GM23338 (cell line): ENCODE measurements around the gene CHRNA7. TPM values are rescaled to one million over a fixed set of nuclear protein-coding genes. Genes with fewer than 3 reads are reported as not detected.

Source experiments
- EZH2phosphoT487 ChIP-seq: fragments of 200-600 bp; sonication (generic); IDR thresholded peaks from one replicate; pipeline ENCODE4 v1.8.1; 2018; ENCODE audit warnings: antibody characterized with exemption; ENCODE audit not compliant: unreplicated experiment
- polyA plus RNA-seq: library from polyadenylated mRNA; unstranded; fragments of >200 nt; fragmentation: Nextera tagmentation; extraction: Ambion mirVana; gene quantifications from 2 replicates; pipeline ENCODE4 v1.2.1, GENCODE V29; 2016
- total RNA-seq: library from RNA; depleted of rRNA; stranded (reverse); fragments of >200 nt; shearing (Covaris generic); gene quantifications from 2 replicates; pipeline ENCODE4 v1.2.3, GENCODE V29; 2014
- TF ChIP-seq, protein P1 (sequence below): fragments of 250-450 bp; sonication (Bioruptor Pico); IDR thresholded peaks from 2 replicates; pipeline ENCODE4 v1.5.0; 2020; ENCODE audit warnings: mild to moderate bottlenecking, moderate library complexity
- TF ChIP-seq, protein P2 (sequence below): IDR thresholded peaks from one replicate; pipeline ENCODE4 v1.6.1; 2018; ENCODE audit warnings: antibody characterized with exemption; ENCODE audit not compliant: unreplicated experiment
- TF ChIP-seq, protein P3 (sequence below), 2 experiments: fragments of 200-600 bp in 1 of 2; sonication (generic) in 1 of 2; conservative IDR thresholded peaks; 2 replicates each; pipeline versions ENCODE4 v1.5.1 to v1.6.1; 2016 to 2017; ENCODE audit warnings: antibody characterized with exemption in 2 of 2, low read depth in 2 of 2, mild to moderate bottlenecking in 2 of 2, moderate library complexity in 1 of 2
- TF ChIP-seq, protein P4 (sequence below): IDR thresholded peaks from 2 replicates; pipeline ENCODE4 v1.6.1; 2016; ENCODE audit warnings: antibody characterized with exemption

The CHRNA7 gene
- total and polyA plus RNA-seq, 2 experiments from 2014 or later = 4.6 to 8.2 TPM

DNA sequence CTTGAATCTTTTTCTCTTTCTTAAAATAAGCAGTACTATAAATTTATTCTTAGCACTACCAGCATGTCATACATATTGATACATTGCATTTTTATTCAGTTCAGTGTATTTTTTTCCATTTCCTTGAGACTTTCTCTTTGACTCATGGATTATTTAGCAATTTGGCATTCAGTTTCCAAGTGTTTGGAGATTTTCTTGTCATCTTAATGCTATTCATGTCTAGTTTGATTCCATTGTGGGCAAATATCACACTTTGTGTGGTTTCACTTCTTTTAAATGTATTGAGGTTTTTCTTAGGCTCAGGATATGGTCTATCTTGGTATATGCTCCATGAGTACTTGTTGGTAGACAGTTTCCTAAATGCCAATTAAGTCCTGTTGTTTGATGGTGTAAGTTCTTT is 99.5 kb downstream of the CHRNA7 start (continued):
- TF ChIP-seq, protein P1, sequence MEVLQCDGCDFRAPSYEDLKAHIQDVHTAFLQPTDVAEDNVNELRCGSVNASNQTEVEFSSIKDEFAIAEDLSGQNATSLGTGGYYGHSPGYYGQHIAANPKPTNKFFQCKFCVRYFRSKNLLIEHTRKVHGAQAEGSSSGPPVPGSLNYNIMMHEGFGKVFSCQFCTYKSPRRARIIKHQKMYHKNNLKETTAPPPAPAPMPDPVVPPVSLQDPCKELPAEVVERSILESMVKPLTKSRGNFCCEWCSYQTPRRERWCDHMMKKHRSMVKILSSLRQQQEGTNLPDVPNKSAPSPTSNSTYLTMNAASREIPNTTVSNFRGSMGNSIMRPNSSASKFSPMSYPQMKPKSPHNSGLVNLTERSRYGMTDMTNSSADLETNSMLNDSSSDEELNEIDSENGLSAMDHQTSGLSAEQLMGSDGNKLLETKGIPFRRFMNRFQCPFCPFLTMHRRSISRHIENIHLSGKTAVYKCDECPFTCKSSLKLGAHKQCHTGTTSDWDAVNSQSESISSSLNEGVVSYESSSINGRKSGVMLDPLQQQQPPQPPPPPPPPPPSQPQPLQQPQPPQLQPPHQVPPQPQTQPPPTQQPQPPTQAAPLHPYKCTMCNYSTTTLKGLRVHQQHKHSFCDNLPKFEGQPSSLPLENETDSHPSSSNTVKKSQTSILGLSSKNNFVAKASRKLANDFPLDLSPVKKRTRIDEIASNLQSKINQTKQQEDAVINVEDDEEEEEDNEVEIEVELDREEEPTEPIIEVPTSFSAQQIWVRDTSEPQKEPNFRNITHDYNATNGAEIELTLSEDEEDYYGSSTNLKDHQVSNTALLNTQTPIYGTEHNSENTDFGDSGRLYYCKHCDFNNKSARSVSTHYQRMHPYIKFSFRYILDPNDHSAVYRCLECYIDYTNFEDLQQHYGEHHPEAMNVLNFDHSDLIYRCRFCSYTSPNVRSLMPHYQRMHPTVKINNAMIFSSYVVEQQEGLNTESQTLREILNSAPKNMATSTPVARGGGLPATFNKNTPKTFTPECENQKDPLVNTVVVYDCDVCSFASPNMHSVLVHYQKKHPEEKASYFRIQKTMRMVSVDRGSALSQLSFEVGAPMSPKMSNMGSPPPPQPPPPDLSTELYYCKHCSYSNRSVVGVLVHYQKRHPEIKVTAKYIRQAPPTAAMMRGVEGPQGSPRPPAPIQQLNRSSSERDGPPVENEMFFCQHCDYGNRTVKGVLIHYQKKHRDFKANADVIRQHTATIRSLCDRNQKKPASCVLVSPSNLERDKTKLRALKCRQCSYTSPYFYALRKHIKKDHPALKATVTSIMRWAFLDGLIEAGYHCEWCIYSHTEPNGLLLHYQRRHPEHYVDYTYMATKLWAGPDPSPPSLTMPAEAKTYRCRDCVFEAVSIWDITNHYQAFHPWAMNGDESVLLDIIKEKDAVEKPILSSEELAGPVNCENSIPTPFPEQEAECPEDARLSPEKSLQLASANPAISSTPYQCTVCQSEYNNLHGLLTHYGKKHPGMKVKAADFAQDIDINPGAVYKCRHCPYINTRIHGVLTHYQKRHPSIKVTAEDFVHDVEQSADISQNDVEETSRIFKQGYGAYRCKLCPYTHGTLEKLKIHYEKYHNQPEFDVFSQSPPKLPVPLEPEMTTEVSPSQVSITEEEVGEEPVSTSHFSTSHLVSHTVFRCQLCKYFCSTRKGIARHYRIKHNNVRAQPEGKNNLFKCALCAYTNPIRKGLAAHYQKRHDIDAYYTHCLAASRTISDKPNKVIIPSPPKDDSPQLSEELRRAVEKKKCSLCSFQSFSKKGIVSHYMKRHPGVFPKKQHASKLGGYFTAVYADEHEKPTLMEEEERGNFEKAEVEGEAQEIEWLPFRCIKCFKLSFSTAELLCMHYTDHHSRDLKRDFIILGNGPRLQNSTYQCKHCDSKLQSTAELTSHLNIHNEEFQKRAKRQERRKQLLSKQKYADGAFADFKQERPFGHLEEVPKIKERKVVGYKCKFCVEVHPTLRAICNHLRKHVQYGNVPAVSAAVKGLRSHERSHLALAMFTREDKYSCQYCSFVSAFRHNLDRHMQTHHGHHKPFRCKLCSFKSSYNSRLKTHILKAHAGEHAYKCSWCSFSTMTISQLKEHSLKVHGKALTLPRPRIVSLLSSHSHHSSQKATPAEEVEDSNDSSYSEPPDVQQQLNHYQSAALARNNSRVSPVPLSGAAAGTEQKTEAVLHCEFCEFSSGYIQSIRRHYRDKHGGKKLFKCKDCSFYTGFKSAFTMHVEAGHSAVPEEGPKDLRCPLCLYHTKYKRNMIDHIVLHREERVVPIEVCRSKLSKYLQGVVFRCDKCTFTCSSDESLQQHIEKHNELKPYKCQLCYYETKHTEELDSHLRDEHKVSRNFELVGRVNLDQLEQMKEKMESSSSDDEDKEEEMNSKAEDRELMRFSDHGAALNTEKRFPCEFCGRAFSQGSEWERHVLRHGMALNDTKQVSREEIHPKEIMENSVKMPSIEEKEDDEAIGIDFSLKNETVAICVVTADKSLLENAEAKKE (CRISPR knock-in tag) = no peak
- TF ChIP-seq, protein P2, sequence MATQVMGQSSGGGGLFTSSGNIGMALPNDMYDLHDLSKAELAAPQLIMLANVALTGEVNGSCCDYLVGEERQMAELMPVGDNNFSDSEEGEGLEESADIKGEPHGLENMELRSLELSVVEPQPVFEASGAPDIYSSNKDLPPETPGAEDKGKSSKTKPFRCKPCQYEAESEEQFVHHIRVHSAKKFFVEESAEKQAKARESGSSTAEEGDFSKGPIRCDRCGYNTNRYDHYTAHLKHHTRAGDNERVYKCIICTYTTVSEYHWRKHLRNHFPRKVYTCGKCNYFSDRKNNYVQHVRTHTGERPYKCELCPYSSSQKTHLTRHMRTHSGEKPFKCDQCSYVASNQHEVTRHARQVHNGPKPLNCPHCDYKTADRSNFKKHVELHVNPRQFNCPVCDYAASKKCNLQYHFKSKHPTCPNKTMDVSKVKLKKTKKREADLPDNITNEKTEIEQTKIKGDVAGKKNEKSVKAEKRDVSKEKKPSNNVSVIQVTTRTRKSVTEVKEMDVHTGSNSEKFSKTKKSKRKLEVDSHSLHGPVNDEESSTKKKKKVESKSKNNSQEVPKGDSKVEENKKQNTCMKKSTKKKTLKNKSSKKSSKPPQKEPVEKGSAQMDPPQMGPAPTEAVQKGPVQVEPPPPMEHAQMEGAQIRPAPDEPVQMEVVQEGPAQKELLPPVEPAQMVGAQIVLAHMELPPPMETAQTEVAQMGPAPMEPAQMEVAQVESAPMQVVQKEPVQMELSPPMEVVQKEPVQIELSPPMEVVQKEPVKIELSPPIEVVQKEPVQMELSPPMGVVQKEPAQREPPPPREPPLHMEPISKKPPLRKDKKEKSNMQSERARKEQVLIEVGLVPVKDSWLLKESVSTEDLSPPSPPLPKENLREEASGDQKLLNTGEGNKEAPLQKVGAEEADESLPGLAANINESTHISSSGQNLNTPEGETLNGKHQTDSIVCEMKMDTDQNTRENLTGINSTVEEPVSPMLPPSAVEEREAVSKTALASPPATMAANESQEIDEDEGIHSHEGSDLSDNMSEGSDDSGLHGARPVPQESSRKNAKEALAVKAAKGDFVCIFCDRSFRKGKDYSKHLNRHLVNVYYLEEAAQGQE = no peak
- TF ChIP-seq, protein P3, sequence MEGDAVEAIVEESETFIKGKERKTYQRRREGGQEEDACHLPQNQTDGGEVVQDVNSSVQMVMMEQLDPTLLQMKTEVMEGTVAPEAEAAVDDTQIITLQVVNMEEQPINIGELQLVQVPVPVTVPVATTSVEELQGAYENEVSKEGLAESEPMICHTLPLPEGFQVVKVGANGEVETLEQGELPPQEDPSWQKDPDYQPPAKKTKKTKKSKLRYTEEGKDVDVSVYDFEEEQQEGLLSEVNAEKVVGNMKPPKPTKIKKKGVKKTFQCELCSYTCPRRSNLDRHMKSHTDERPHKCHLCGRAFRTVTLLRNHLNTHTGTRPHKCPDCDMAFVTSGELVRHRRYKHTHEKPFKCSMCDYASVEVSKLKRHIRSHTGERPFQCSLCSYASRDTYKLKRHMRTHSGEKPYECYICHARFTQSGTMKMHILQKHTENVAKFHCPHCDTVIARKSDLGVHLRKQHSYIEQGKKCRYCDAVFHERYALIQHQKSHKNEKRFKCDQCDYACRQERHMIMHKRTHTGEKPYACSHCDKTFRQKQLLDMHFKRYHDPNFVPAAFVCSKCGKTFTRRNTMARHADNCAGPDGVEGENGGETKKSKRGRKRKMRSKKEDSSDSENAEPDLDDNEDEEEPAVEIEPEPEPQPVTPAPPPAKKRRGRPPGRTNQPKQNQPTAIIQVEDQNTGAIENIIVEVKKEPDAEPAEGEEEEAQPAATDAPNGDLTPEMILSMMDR (conservative IDR thresholded peaks at IDR 0.05; ENCODE audit: low read depth in 2 of 2) = no peak
- TF ChIP-seq, protein P4, sequence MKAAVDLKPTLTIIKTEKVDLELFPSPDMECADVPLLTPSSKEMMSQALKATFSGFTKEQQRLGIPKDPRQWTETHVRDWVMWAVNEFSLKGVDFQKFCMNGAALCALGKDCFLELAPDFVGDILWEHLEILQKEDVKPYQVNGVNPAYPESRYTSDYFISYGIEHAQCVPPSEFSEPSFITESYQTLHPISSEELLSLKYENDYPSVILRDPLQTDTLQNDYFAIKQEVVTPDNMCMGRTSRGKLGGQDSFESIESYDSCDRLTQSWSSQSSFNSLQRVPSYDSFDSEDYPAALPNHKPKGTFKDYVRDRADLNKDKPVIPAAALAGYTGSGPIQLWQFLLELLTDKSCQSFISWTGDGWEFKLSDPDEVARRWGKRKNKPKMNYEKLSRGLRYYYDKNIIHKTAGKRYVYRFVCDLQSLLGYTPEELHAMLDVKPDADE = no peak
- no peak for TF ChIP-seq EZH2phosphoT487
